CD14-positive monocyte (primary cell): ENCODE results near the gene SLPI. TPM values are rescaled to one million over a fixed set of nuclear protein-coding genes. Genes with fewer than 3 reads are reported as not detected.

Experiments
- DNase-seq, 3 donors: peaks; one replicate each; pipeline ENCODE4 v3.0.0-alpha.2; 2011 to 2022
- H2AFZ ChIP-seq: 2 replicates; pipeline ENCODE4 v1.6.0; 2012; ENCODE audit warnings: mild to moderate bottlenecking, low read depth, low read length, inconsistent platforms; ENCODE audit not compliant: insufficient read depth, poor library complexity, severe bottlenecking
- H3K27ac ChIP-seq, 2 donors: 1 replicate in 1 of 2; 2 replicates in 1 of 2; pipeline ENCODE4 v1.5.1; 2012 to 2013; ENCODE audit warnings: low read length in 2 of 2, control low read depth in 1 of 2, inconsistent platforms in 1 of 2, low read depth in 1 of 2, mild to moderate bottlenecking in 1 of 2
- H3K27me3 ChIP-seq, 2 donors: one replicate each; pipeline versions ENCODE4 v1.6.0 to v1.6.1; 2011 to 2013; ENCODE audit warnings: low read length in 2 of 2; ENCODE audit not compliant: control insufficient read depth in 2 of 2, insufficient read depth in 2 of 2
- H3K36me3 ChIP-seq, 2 donors: replicated peaks in 1 of 2; 1 replicate in 1 of 2; 2 replicates in 1 of 2; pipeline versions ENCODE4 v1.5.1 to v1.6.1; 2012 to 2013; ENCODE audit warnings: low read length in 2 of 2, control low read depth in 1 of 2, inconsistent platforms in 1 of 2, mild to moderate bottlenecking in 1 of 2; ENCODE audit not compliant: insufficient read depth in 2 of 2, control insufficient read depth in 1 of 2
- H3K4me1 ChIP-seq, 2 donors: 1 replicate in 1 of 2; 2 replicates in 1 of 2; pipeline versions ENCODE4 v1.5.1 to v1.6.1; 2012 to 2013; ENCODE audit warnings: low read length in 2 of 2, control low read depth in 1 of 2, inconsistent platforms in 1 of 2, mild to moderate bottlenecking in 1 of 2, moderate library complexity in 1 of 2; ENCODE audit not compliant: insufficient read depth in 2 of 2, control insufficient read depth in 1 of 2
- H3K4me2 ChIP-seq: replicated peaks from 2 replicates; pipeline ENCODE3; 2012; ENCODE audit warnings: low read length, moderate library complexity, mild to moderate bottlenecking; ENCODE audit not compliant: poor library complexity, severe bottlenecking; ENCODE audit errors: extremely low read depth
- H3K4me3 ChIP-seq, 3 experiments: fragments of 200-600 bp in 1 of 3; sonication (generic) in 1 of 3; replicated peaks in 1 of 3; 1 replicate in 2 of 3; 2 replicates in 1 of 3; pipeline ENCODE4 v1.5.1; 2011 to 2013; ENCODE audit warnings: low read length in 3 of 3, mild to moderate bottlenecking in 3 of 3, control low read depth in 2 of 3, low read depth in 2 of 3, inconsistent platforms in 1 of 3, moderate library complexity in 1 of 3
- H3K79me2 ChIP-seq: 2 replicates; pipeline ENCODE4 v1.6.0; 2012; ENCODE audit warnings: mild to moderate bottlenecking, control low read depth, inconsistent platforms, low read length, moderate library complexity; ENCODE audit not compliant: insufficient read depth
- H3K9ac ChIP-seq: 2 replicates; pipeline ENCODE4 v1.6.0; 2017; ENCODE audit warnings: low read length, mild to moderate bottlenecking; ENCODE audit not compliant: insufficient read depth, poor library complexity, severe bottlenecking
- H3K9me3 ChIP-seq, 2 donors: replicated peaks in 1 of 2; 1 replicate in 1 of 2; 2 replicates in 1 of 2; pipeline versions ENCODE4 v1.5.1 to v1.6.1; 2012 to 2013; ENCODE audit warnings: low read length in 2 of 2, control low read depth in 1 of 2; ENCODE audit not compliant: control insufficient read depth in 1 of 2, insufficient read depth in 1 of 2
- H4K20me1 ChIP-seq: 2 replicates; pipeline ENCODE4 v1.6.0; 2012; ENCODE audit warnings: mild to moderate bottlenecking, low read length, control low read depth, moderate library complexity; ENCODE audit not compliant: insufficient read depth
- H3K27ac Mint-ChIP-seq, 7 donors: one replicate each; pipeline ENCODE4 v1.8.0; 2020; ENCODE audit warnings: mild to moderate bottlenecking in 7 of 7, mixed read lengths in 7 of 7, moderate library complexity in 6 of 7, inconsistent platforms in 2 of 7
- H3K27me3 Mint-ChIP-seq, 3 donors: one replicate each; pipeline ENCODE4 v1.8.0; 2021 to 2022; ENCODE audit warnings: low read depth in 3 of 3, mild to moderate bottlenecking in 3 of 3, mixed read lengths in 3 of 3, moderate library complexity in 3 of 3, inconsistent platforms in 1 of 3
- H3K36me3 Mint-ChIP-seq, 2 donors: one replicate each; pipeline ENCODE4 v1.8.0; 2020; ENCODE audit warnings: mixed read lengths in 2 of 2, inconsistent platforms in 1 of 2, mild to moderate bottlenecking in 1 of 2
- H3K4me1 Mint-ChIP-seq: one replicate; pipeline ENCODE4 v1.8.0; 2020; ENCODE audit warnings: mild to moderate bottlenecking, mixed read lengths
- H3K4me3 Mint-ChIP-seq, 2 donors: one replicate each; pipeline ENCODE4 v1.8.0; 2020; ENCODE audit warnings: mild to moderate bottlenecking in 2 of 2, mixed read lengths in 2 of 2, moderate library complexity in 1 of 2
- H3K9me3 Mint-ChIP-seq, 7 donors: one replicate each; pipeline ENCODE4 v1.8.0; 2020 to 2022; ENCODE audit warnings: mixed read lengths in 7 of 7, mild to moderate bottlenecking in 6 of 7, moderate library complexity in 6 of 7, inconsistent platforms in 2 of 7
- WGBS: methylation state at CpG from one replicate; pipeline ENCODE4 v1.1.5; 2013; ENCODE audit warnings: missing lambda C conversion rate; ENCODE audit not compliant: insufficient coverage; 5-methylcytosine and 5-hydroxymethylcytosine counted together
- intact Hi-C, 2 donors: fragments of 100-400 bp; cut with micrococcal nuclease; formaldehyde crosslinking; loops; one replicate each; pipeline versions ENCODE4 v1.15.0 to v1.15.1; 2023
- polyA plus RNA-seq, 3 donors: library from polyadenylated mRNA; depleted of rRNA in 1 of 3; unstranded in 2 of 3; stranded (reverse) in 1 of 3; fragments of 300-500 nt in 2 of 3; fragments of >200 nt in 1 of 3; fragmentation: Illumina TruSeq in 2 of 3; gene quantifications; 1 replicate in 2 of 3; 2 replicates in 1 of 3; pipeline ENCODE4 v1.2.3, GENCODE V29; 2012 to 2021
- TF ChIP-seq, protein P1 (sequence below): fragments of 200-600 bp; IDR thresholded peaks from one replicate; pipeline ENCODE4 v1.8.0; 2022; ENCODE audit warnings: antibody characterized with exemption, mild to moderate bottlenecking

SLPI gene
- polyA plus RNA-seq, 3 donors: 0.47 to 1.2 (median 0.71) TPM

- 30% methylated on average over 2 of the region's 4 CpGs for WGBS
- Histone ChIP-seq H3K4me3 (no peak overlapping the region), H3K9me3 (no peaks in the 10 kb centered on the region), H3K79me2 (no peaks in the 10 kb centered on the region), H3K4me1 (no peaks in the 10 kb centered on the region), H4K20me1 (no peaks in the 10 kb centered on the region), H3K27ac (no peak overlapping the region), H3K36me3 (no peaks in the 10 kb centered on the region), H3K4me2 (no peak overlapping the region), H2AFZ (no peak overlapping the region), H3K9ac (no peak overlapping the region), H3K27me3 (peaks cover 0 to 19% of the 10 kb centered on the region in 2 donors)
- intact Hi-C loops: no loop called here
- Mint-ChIP-seq H3K9me3 (peaks cover 0 to 7% (median 1%) of the 10 kb centered on the region in 7 donors), H3K36me3 (no peaks in the 10 kb centered on the region), H3K4me3 (no peak overlapping the region), H3K27me3 (peaks cover 15 to 35% (median 26%) of the 10 kb centered on the region in 3 donors), H3K4me1 (no peaks in the 10 kb centered on the region), H3K27ac (no peak overlapping the region)
- DNase-seq: no peak
- TF ChIP-seq, protein P1, sequence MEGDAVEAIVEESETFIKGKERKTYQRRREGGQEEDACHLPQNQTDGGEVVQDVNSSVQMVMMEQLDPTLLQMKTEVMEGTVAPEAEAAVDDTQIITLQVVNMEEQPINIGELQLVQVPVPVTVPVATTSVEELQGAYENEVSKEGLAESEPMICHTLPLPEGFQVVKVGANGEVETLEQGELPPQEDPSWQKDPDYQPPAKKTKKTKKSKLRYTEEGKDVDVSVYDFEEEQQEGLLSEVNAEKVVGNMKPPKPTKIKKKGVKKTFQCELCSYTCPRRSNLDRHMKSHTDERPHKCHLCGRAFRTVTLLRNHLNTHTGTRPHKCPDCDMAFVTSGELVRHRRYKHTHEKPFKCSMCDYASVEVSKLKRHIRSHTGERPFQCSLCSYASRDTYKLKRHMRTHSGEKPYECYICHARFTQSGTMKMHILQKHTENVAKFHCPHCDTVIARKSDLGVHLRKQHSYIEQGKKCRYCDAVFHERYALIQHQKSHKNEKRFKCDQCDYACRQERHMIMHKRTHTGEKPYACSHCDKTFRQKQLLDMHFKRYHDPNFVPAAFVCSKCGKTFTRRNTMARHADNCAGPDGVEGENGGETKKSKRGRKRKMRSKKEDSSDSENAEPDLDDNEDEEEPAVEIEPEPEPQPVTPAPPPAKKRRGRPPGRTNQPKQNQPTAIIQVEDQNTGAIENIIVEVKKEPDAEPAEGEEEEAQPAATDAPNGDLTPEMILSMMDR: peak; percentile 41
These were observed 46.6 kb upstream of the SLPI start for GRCh38 chr20:45300961-45301360.

GRCh38 chr20:45299786-45300185 is 45.4 kb upstream of the SLPI start:
- H3K27me3 Mint-ChIP-seq: peaks cover 12 to 30% (median 19%) of the 10 kb centered on the region in 3 donors
- H3K27me3 ChIP-seq: peaks cover 0 to 14% of the 10 kb centered on the region in 2 donors
- no peaks in the 10 kb centered on the region for H3K36me3 Mint-ChIP-seq
- H3K9me3 Mint-ChIP-seq: peaks cover 0 to 7% (median 2%) of the 10 kb centered on the region in 7 donors
- DNase-seq: no peak
- TF ChIP-seq, protein P1: no peak
- no peak overlapping the region for H3K27ac Mint-ChIP-seq
- H3K36me3 ChIP-seq: no peaks in the 10 kb centered on the region
- no peak overlapping the region for H3K4me3 Mint-ChIP-seq
- H3K9me3 ChIP-seq: no peaks in the 10 kb centered on the region
- H2AFZ ChIP-seq: no peak overlapping the region
- no peaks in the 10 kb centered on the region for H4K20me1 ChIP-seq
- WGBS: no CpG with 5 or more reads among the region's 6 CpGs
- H3K4me2 ChIP-seq: no peak overlapping the region
- no peaks in the 10 kb centered on the region for H3K79me2 ChIP-seq
- intact Hi-C loops: no loop called here
- no peak overlapping the region for H3K27ac ChIP-seq
- no peak overlapping the region for H3K4me3 ChIP-seq
- no peaks in the 10 kb centered on the region for H3K4me1 ChIP-seq
- no peaks in the 10 kb centered on the region for H3K4me1 Mint-ChIP-seq
- H3K9ac ChIP-seq: no peak overlapping the region
